Fibroblast of villous mesenchyme (primary cell): ENCODE measurements around the gene SLC25A1. TPM values are rescaled to one million over a fixed set of nuclear protein-coding genes. Genes with fewer than 3 reads are reported as not detected.

Experiments
- DNase-seq: peaks from one replicate; pipeline ENCODE4 v3.0.0-alpha.2; 2010; ENCODE audit warnings: low read depth
- H3K4me3 ChIP-seq: 2 replicates; pipeline ENCODE4 v1.5.1; 2011; ENCODE audit warnings: low read depth, mild to moderate bottlenecking, low read length
- CTCF ChIP-seq: IDR thresholded peaks from 2 replicates; pipeline ENCODE4 v1.5.1; 2012; ENCODE audit warnings: low read depth, mild to moderate bottlenecking, low read length; ENCODE audit not compliant: insufficient read depth
- total RNA-seq: library from RNA; depleted of rRNA; stranded (reverse); fragments of >200 nt; gene quantifications from 2 replicates; pipeline ENCODE4 v1.2.3, GENCODE V29; 2012

Gene SLC25A1
- total RNA-seq, 1 donor = 115 TPM

- DNase-seq = no peak
- no peak for TF ChIP-seq CTCF
- no peak overlapping the region for H3K4me3 ChIP-seq
These were observed 44.2 kb downstream of the SLC25A1 start for GRCh38 chr22:19134176-19134831.

- DNase-seq = no peak
These were observed 45.0 kb downstream of the SLC25A1 start for GRCh38 chr22:19133561-19133960.

GRCh38 chr22:19132693-19133400 lies 45.7 kb downstream of the SLC25A1 start:
- H3K4me3 ChIP-seq = no peak overlapping the region
- no peak for TF ChIP-seq CTCF
- no peak for DNase-seq

More at GRCh38 chr22:19133561-19133960, 45.0 kb downstream of the SLC25A1 start:
- no peak for TF ChIP-seq CTCF
- no peak overlapping the region for H3K4me3 ChIP-seq

DNA sequence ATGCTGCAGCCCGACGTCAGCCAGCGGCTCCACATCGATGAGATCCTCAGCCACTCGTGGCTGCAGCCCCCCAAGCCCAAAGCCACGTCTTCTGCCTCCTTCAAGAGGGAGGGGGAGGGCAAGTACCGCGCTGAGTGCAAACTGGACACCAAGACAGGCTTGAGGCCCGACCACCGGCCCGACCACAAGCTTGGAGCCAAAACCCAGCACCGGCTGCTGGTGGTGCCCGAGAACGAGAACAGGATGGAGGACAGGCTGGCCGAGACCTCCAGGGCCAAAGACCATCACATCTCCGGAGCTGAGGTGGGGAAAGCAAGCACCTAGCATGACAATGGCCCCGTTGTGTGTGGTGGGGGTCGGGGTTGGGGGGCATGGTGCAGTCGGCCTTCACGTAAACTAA lies 46.4 kb downstream of the SLC25A1 start:
- DNase-seq = no peak
- no peak for TF ChIP-seq CTCF
- no peak overlapping the region for H3K4me3 ChIP-seq

- no peak overlapping the region for H3K4me3 ChIP-seq
- no peak for DNase-seq
- no peak for TF ChIP-seq CTCF
These were observed 46.9 kb downstream of the SLC25A1 start for GRCh38 chr22:19131685-19132015.

DNA sequence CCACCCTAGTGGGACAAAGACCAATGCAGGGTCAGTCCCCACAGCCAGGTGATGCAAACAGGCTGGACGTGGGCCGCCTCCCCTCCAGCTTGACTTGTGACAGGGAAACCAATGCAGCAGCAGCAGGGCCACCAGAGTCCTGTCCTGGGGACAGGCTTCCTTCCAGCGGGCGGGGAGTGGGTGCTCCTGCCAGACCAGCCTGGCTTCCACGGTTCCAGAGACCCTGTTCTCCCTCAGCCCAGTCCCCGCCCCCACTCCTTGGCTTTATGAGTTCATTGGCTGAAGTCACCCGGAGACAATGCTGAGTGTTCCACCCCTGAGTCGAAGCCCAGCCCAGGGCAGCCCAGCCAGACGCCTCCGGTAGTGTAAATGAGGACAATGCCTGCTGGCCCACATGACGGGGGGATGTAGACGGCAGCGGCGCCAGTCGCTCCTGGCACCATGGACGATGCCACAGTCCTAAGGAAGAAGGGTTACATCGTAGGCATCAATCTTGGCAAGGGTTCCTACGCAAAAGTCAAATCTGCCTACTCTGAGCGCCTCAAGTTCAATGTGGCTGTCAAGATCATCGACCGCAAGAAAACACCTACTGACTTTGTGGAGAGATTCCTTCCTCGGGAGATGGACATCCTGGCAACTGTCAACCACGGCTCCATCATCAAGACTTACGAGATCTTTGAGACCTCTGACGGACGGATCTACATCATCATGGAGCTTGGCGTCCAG lies 47.4 kb downstream of the SLC25A1 start, which contains the start of gene TSSK2:
TSSK2 (plus strand) TSS at position 350 of the 726 bp plus-strand sequence; CDS start at position 442, 92 bp downstream.
- DNase-seq = no peak
- H3K4me3 ChIP-seq = no peak within 1 kb of the TSS
- no peak for TF ChIP-seq CTCF
